Gastroesophageal sphincter (tissue), 4 donors: ENCODE measurements around the gene CACNA1A. TPM values are rescaled to one million over a fixed set of nuclear protein-coding genes. Genes with fewer than 3 reads are reported as not detected.
"Not testable (repeated sequence)": the region's sequence is repeated elsewhere in the genome, so short reads cannot be mapped to it uniquely, and the experiment has no call there.

Experiments used
- ATAC-seq: fragments of 150-250 bp; one replicate; pipeline ENCODE4 v1.9.1; 2016; ENCODE audit warnings: mild to moderate bottlenecking, moderate library complexity
- H3K27ac ChIP-seq, 4 donors: fragments of 200-600 bp; sonication (generic) in 3 of 4; 1 replicate in 3 of 4; 2 replicates in 1 of 4; pipeline ENCODE4 v1.5.1; 2016 to 2019
- H3K27me3 ChIP-seq: fragments of 200-600 bp; sonication (generic); one replicate; pipeline ENCODE4 v1.5.1; 2019
- H3K36me3 ChIP-seq, 2 donors: fragments of 200-600 bp; sonication (generic); one replicate each; pipeline ENCODE4 v1.5.1; 2019; ENCODE audit warnings: control low read depth in 1 of 2
- H3K4me1 ChIP-seq, 3 donors: fragments of 200-600 bp; sonication (generic); 1 replicate in 2 of 3; 2 replicates in 1 of 3; pipeline ENCODE4 v1.5.1; 2016 to 2019; ENCODE audit warnings: control low read depth in 2 of 3
- H3K4me3 ChIP-seq, 2 donors: fragments of 200-600 bp; sonication (generic); one replicate each; pipeline ENCODE4 v1.5.1; 2019; ENCODE audit warnings: mild to moderate bottlenecking in 1 of 2, moderate library complexity in 1 of 2
- H3K9me3 ChIP-seq, 3 donors: fragments of 200-600 bp; sonication (generic); one replicate each; pipeline ENCODE4 v1.5.1; 2017 to 2019; ENCODE audit warnings: control low read depth in 2 of 3
- CTCF ChIP-seq, 4 experiments: fragments of 200-600 bp in 2 of 4; fragments of 450-650 bp in 2 of 4; sonication (generic) in 1 of 4; IDR thresholded peaks; one replicate each; pipeline ENCODE4 v1.5.1; 2017 to 2019; ENCODE audit warnings: antibody characterized with exemption in 4 of 4, mild to moderate bottlenecking in 2 of 4, moderate library complexity in 2 of 4
- EP300 ChIP-seq: sonication (generic); formaldehyde crosslinking; IDR thresholded peaks from one replicate; pipeline ENCODE4 v1.6.1; 2017; ENCODE audit warnings: antibody characterized with exemption, mild to moderate bottlenecking
- POLR2A ChIP-seq, 2 donors: fragments of 450-650 bp; IDR thresholded peaks; one replicate each; pipeline ENCODE4 v1.6.1; 2017; ENCODE audit warnings: antibody characterized with exemption in 2 of 2, mild to moderate bottlenecking in 2 of 2, moderate library complexity in 1 of 2
- POLR2AphosphoS5 ChIP-seq: sonication (generic); formaldehyde crosslinking; IDR thresholded peaks from one replicate; pipeline ENCODE4 v1.6.1; 2017; ENCODE audit warnings: antibody characterized with exemption
- WGBS, 2 donors: methylation state at CpG; one replicate each; pipeline ENCODE4 v1.1.5; 2018; ENCODE audit warnings: low coverage in 1 of 2; 5-methylcytosine and 5-hydroxymethylcytosine counted together
- total RNA-seq, 4 donors: library from RNA; depleted of rRNA; stranded (reverse); fragments of >200 nt; gene quantifications; one replicate each; pipeline ENCODE4 v1.1.0, GENCODE V29; 2016

Gene CACNA1A
- total RNA-seq, 4 donors from 2014 or later: 0.54 to 1.3 (median 0.93) TPM; not detected in 1

- H3K4me1 ChIP-seq: peaks cover 0 to 22% (median 0%) of the 10 kb centered on the region in 3 donors
- no peaks in the 10 kb centered on the region for H3K9me3 ChIP-seq
- 48% methylated on average over 4 of the region's 52 CpGs; no CpG with 5 or more reads in 1 of the 2 donors for WGBS, 2 donors
- H3K27ac ChIP-seq: peak overlapping the region in 3 of 4 donors; percentile 57 to 85 (median 62)
- no peaks in the 10 kb centered on the region for H3K36me3 ChIP-seq
- ATAC-seq: no peak
- TF ChIP-seq CTCF (IDR thresholded peaks at IDR 0.05): no peak
- no peak for TF ChIP-seq POLR2AphosphoS5
- no peak for TF ChIP-seq POLR2A (IDR thresholded peaks at IDR 0.05)
- no peak for TF ChIP-seq EP300
- H3K4me3 ChIP-seq: peak overlapping the region; percentile 44 to 57
- H3K27me3 ChIP-seq: no peaks in the 10 kb centered on the region
Measured at GRCh38 chr19:13208672-13209483, 297.4 kb downstream of the CACNA1A start.

DNA sequence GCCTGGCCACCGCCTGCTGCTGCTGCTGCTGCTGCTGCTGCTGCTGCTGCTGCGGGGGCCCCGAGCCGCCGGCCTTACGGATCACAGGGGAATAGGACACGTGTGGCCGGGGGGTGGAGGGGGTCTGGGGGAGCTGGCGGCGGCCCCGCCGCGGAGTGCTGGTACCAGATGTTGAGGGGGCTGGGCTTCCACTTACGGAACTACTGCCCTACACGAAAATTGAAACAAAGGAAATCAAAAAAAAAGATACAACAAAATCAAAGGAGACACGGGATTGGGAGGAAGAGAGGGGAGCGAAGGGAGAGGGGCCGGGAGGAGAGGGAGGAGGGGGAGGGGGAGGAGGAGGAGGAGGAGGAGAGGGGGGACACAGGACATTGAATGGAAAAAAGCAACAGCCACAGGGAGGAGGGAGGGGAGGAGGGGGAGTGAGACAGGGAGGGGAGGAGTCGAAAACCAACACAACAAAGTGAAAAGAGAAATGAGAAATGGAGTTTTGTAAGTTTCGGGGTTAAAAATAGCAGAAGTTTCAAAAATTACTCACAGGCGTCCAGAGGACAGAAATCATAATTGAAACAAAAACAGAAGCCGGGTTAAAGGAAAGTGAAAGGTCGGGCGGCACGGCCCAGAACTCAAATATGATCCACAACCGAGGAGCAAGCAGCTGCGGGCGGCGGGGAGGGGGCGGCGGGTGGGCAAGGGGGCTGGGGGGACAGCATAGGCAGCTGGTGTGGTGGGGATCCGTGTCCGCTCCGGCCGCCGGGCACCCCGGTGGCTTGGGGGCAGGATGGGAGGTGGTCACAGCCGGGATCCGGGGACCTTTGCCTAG is 298.2 kb downstream of the CACNA1A start:
- WGBS, 2 donors: 6 to 11% methylated on average over 6 to 20 of the region's 39 CpGs
- peak; percentile 16 for ATAC-seq
- TF ChIP-seq CTCF (IDR thresholded peaks at IDR 0.05): no peak
- no peak for TF ChIP-seq POLR2AphosphoS5
- H3K27ac ChIP-seq: peak overlapping the region in 3 of 4 donors; percentile 57 to 85 (median 62)
- H3K36me3 ChIP-seq: no peaks in the 10 kb centered on the region
- peaks cover 0 to 22% (median 0%) of the 10 kb centered on the region in 3 donors for H3K4me1 ChIP-seq
- H3K27me3 ChIP-seq: no peaks in the 10 kb centered on the region
- peak overlapping the region; percentile 44 to 57 for H3K4me3 ChIP-seq
- H3K9me3 ChIP-seq: no peaks in the 10 kb centered on the region

DNA sequence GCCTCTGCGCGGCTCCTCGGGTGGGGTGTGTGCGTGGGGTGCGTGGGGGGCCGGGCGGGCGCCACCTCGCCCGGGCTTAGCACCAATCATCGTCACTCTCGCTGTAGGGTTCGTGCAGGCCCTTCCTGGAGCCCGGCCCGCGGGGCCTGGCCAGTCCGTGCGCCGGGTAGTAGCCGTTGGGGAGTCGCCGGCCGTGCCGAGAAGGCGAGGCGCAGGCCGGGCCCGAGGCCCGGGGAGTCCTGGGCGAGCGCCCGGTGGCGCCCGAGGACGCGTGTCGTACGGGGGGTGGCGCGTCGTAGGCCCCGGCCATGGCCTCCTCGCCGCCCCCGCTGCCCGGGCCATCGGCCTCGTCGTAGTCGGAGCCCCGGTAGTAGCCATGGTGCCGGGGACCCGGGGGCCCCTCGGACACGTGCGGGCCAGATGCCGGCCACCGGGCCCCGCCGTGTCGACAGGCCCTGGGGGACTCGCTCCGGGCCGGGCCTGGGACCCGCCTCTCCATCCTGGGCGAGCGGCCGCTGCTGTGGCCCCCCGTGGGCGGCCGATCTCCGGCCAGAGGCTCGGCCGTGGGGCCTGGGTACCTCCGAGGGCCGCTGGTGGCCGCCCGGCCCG is 298.9 kb downstream of the CACNA1A start:
- Histone ChIP-seq H3K27me3 (no peaks in the 10 kb centered on the region), H3K27ac (peak overlapping the region in 3 of 4 donors; percentile 3 to 85 (median 62)), H3K36me3 (no peaks in the 10 kb centered on the region), H3K9me3 (no peaks in the 10 kb centered on the region), H3K4me3 (peak overlapping the region; percentile 44 to 57), H3K4me1 (peaks cover 0 to 22% (median 0%) of the 10 kb centered on the region in 3 donors)
- ATAC-seq: peak; percentile 22
- no CpG with 5 or more reads among the region's 79 CpGs for WGBS, 2 donors
- TF ChIP-seq CTCF (IDR thresholded peaks at IDR 0.05) (no peak), EP300 (no peak), POLR2A (IDR thresholded peaks at IDR 0.05) (no peak), POLR2AphosphoS5 (no peak)

DNA sequence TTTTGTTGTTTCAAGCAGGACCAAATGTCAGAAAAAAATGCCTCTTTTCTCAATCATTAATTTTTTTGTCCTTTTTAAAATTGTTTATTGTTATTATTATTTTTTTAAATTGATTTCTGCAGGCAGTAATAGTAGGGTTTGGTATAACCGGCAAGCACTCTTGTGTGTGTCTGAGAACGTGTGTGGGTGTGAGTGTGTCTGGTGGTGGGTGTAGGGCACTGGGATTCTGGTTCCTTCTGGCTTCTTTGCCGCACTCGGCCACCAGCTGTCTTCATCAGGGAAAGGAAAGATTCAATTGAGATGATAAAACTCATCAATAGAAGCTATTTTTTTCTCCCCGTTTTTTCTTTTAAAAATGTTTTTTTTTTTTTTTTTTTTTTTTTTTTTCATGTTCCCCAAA is 299.7 kb downstream of the CACNA1A start:
- H3K4me1 ChIP-seq: peaks cover 0 to 22% (median 0%) of the 10 kb centered on the region in 3 donors
- whole genome bisulfite sequencing, 2 donors: 78 to 83% methylated on average over 2 to 5 of the region's 5 CpGs
- H3K27ac ChIP-seq: peak overlapping the region in 1 of 4 donors; percentile 85
- no peak for ATAC-seq
- H3K27me3 ChIP-seq: no peaks in the 10 kb centered on the region
- H3K36me3 ChIP-seq: no peaks in the 10 kb centered on the region
- TF ChIP-seq CTCF (IDR thresholded peaks at IDR 0.05) (no peak), EP300 (no peak), POLR2A (IDR thresholded peaks at IDR 0.05) (no peak), POLR2AphosphoS5 (no peak)
- no peaks in the 10 kb centered on the region for H3K9me3 ChIP-seq
- no peak overlapping the region for H3K4me3 ChIP-seq

DNA sequence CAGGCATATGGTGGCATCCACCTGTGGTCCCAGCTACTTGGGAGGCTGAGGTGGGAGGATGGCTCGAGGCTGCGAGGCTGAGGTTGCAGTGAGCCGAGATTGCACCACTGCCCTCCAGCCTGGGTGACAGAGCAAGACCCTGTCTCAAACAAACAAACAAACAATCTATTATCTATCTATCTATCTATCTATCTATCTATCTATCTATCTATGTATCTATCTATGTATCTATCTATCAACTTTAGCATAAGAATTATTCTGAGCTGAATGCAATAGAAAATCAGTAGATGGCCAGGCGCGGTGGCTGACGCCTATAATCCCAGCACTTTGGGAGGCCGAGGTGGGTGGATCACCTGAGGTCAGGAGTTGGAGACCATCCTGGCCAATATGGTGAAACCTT is 304.2 kb downstream of the CACNA1A start:
- H3K4me1 ChIP-seq, H3K27me3 ChIP-seq, H3K36me3 ChIP-seq, H3K27ac ChIP-seq, ATAC-seq, H3K9me3 ChIP-seq, H3K4me3 ChIP-seq: not testable (repeated sequence)
- WGBS, 2 donors: 94 to 100% methylated on average over 1 to 7 of the region's 7 CpGs
